Measurements from ENCODE around the gene PDE6D.

PDE6D gene

GRCh38 chr2:231816327-231817026 is 35.4 kb upstream of the PDE6D start:
- H4K20me1 ChIP-seq (ENCODE audit: insufficient read depth, low read length), result no peaks in the 10 kb centered on the region
- no peaks in the 10 kb centered on the region for H3K36me3 ChIP-seq (replicated peaks; ENCODE audit: low read depth, low read length)
- no peak overlapping the region for H3K27ac ChIP-seq (ENCODE audit: low read length)
- H2AFZ ChIP-seq (ENCODE audit: low read depth, low read length), result no peak overlapping the region
- no peak overlapping the region for H3K4me3 ChIP-seq (ENCODE audit: low read length)
- H3K27me3 ChIP-seq (ENCODE audit: low read depth, low read length), result no peaks in the 10 kb centered on the region
- H3K9ac ChIP-seq (ENCODE audit: low read length), result no peak overlapping the region
- no peaks in the 10 kb centered on the region for H3K4me1 ChIP-seq (ENCODE audit: low read length)
- no peak overlapping the region for H3K4me2 ChIP-seq (ENCODE audit: low read length)
- no peaks in the 10 kb centered on the region for H3K9me3 ChIP-seq (ENCODE audit: insufficient read depth, low read length)
- TF ChIP-seq CTCF (IDR thresholded peaks at IDR 0.05; ENCODE audit: low read depth, low read length) (no peak), EZH2phosphoT487 (IDR thresholded peaks at IDR 0.05; ENCODE audit: low read depth) (no peak)
- no peaks in the 10 kb centered on the region for H3K79me2 ChIP-seq (ENCODE audit: low read length)

GRCh38 chr2:231810905-231811304 is 29.8 kb upstream of the PDE6D start:
- no peak for TF ChIP-seq EZH2phosphoT487 (IDR thresholded peaks at IDR 0.05; ENCODE audit: low read depth)
- TF ChIP-seq CTCF (IDR thresholded peaks at IDR 0.05; ENCODE audit: low read depth, low read length), result no peak
- Histone ChIP-seq H3K79me2 (ENCODE audit: low read length) (no peaks in the 10 kb centered on the region), H2AFZ (ENCODE audit: low read depth, low read length) (no peak overlapping the region), H3K9ac (ENCODE audit: low read length) (no peak overlapping the region), H3K36me3 (replicated peaks; ENCODE audit: low read depth, low read length) (no peaks in the 10 kb centered on the region), H3K27ac (ENCODE audit: low read length) (no peak overlapping the region), H3K4me3 (ENCODE audit: low read length) (no peak overlapping the region), H3K4me1 (ENCODE audit: low read length) (no peaks in the 10 kb centered on the region), H3K9me3 (ENCODE audit: insufficient read depth, low read length) (no peaks in the 10 kb centered on the region), H3K27me3 (ENCODE audit: low read depth, low read length) (no peaks in the 10 kb centered on the region), H4K20me1 (ENCODE audit: insufficient read depth, low read length) (no peaks in the 10 kb centered on the region), H3K4me2 (ENCODE audit: low read length) (no peak overlapping the region)

GRCh38 chr2:231807020-231807419 is 25.9 kb upstream of the PDE6D start:
- no peaks in the 10 kb centered on the region for H3K4me1 ChIP-seq (ENCODE audit: low read length)
- no peak overlapping the region for H3K4me3 ChIP-seq (ENCODE audit: low read length)
- no peak overlapping the region for H3K27ac ChIP-seq (ENCODE audit: low read length)
- no peak for TF ChIP-seq CTCF (IDR thresholded peaks at IDR 0.05; ENCODE audit: low read depth, low read length)
- no peak for TF ChIP-seq EZH2phosphoT487 (IDR thresholded peaks at IDR 0.05; ENCODE audit: low read depth)
- H2AFZ ChIP-seq (ENCODE audit: low read depth, low read length), result no peak overlapping the region
- H3K9me3 ChIP-seq (ENCODE audit: insufficient read depth, low read length), result no peaks in the 10 kb centered on the region
- no peaks in the 10 kb centered on the region for H3K79me2 ChIP-seq (ENCODE audit: low read length)
- H3K27me3 ChIP-seq (ENCODE audit: low read depth, low read length), result no peaks in the 10 kb centered on the region
- H4K20me1 ChIP-seq (ENCODE audit: insufficient read depth, low read length), result no peaks in the 10 kb centered on the region
- H3K4me2 ChIP-seq (ENCODE audit: low read length), result no peak overlapping the region
- H3K36me3 ChIP-seq (replicated peaks; ENCODE audit: low read depth, low read length), result no peaks in the 10 kb centered on the region
- no peak overlapping the region for H3K9ac ChIP-seq (ENCODE audit: low read length)

GRCh38 chr2:231803501-231804138 is 22.5 kb upstream of the PDE6D start:
- Histone ChIP-seq H3K27ac (ENCODE audit: low read length) (no peak overlapping the region), H3K36me3 (replicated peaks; ENCODE audit: low read depth, low read length) (peaks cover 3% of the 10 kb centered on the region), H3K9me3 (ENCODE audit: insufficient read depth, low read length) (no peaks in the 10 kb centered on the region), H3K4me3 (ENCODE audit: low read length) (no peak overlapping the region), H3K27me3 (ENCODE audit: low read depth, low read length) (no peaks in the 10 kb centered on the region), H2AFZ (ENCODE audit: low read depth, low read length) (no peak overlapping the region), H3K79me2 (ENCODE audit: low read length) (no peaks in the 10 kb centered on the region), H3K9ac (ENCODE audit: low read length) (no peak overlapping the region), H3K4me2 (ENCODE audit: low read length) (no peak overlapping the region), H4K20me1 (ENCODE audit: insufficient read depth, low read length) (no peaks in the 10 kb centered on the region), H3K4me1 (ENCODE audit: low read length) (no peaks in the 10 kb centered on the region)
- TF ChIP-seq CTCF (IDR thresholded peaks at IDR 0.05; ENCODE audit: low read depth, low read length) (no peak), EZH2phosphoT487 (IDR thresholded peaks at IDR 0.05; ENCODE audit: low read depth) (no peak)

Measured in OCI-LY3 (cell line).